ENCODE data around the gene GGTLC2.
"Not testable (repeated sequence)": the region's sequence is repeated elsewhere in the genome, so short reads cannot be mapped to it uniquely, and the experiment has no call there.

Gene GGTLC2

DNA sequence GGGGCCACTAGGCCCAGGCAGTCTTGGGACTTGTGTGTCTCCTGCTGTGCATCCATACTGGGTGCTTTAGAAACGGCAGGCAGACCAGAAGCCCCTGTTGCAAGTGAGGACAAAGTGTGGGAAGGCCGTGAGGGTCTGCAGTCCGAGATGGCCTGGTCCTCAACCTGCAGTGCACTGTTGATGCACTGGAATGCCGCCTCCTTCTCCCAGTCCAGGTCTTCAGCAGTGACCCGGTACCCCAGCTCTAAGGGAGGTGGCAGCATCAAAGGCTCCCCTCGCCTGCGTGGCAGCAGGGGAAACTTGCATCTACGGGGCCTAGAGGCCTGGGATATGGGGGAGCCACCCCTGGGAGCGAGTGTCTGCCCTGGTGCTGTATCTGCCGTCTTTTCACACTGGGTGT, 2.2 kb upstream of the GGTLC2 start:
- DNase-seq: not testable (repeated sequence)

DNA sequence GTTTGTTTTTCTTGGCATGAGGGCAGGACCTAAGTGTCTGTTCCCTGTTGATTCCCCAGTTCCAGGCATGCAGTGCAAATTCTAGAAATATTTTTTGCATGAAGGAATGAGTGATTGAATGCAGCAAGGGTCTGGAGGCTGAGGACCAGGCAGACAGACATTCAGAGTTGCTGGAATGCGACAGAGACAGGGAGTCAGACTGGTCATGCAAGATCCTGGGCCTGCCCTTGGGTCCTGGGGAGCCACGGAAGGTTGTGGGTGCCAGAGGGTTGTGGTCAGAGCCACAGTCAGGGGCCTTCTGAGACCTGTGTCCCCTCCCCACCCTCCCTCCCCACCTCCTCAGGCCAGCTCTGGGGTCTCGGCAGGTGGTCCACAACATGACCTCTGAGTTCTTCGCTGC, 1.6 kb downstream of the GGTLC2 start:
- not testable (repeated sequence) for DNase-seq

DNA sequence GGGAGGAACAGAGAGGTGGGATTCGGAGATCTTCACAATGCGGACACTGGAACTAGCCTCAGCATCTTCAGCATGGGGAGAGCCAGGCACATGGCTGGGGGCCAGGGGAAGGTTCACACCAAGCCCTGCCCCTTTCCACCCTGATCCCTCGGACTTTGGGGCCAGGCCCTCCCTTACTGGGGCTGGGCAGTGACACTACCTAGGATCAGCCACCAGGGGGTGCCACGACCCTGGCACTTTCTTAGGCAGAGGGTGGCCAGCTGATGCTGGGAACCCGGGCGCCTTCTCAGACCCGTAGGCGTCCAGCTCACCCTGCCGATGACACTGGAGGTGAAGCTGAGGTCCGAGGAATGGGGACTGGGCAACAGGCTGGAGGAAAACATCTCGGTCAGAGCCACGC, 3.5 kb downstream of the GGTLC2 start:
- DNase-seq: not testable (repeated sequence)

DNA sequence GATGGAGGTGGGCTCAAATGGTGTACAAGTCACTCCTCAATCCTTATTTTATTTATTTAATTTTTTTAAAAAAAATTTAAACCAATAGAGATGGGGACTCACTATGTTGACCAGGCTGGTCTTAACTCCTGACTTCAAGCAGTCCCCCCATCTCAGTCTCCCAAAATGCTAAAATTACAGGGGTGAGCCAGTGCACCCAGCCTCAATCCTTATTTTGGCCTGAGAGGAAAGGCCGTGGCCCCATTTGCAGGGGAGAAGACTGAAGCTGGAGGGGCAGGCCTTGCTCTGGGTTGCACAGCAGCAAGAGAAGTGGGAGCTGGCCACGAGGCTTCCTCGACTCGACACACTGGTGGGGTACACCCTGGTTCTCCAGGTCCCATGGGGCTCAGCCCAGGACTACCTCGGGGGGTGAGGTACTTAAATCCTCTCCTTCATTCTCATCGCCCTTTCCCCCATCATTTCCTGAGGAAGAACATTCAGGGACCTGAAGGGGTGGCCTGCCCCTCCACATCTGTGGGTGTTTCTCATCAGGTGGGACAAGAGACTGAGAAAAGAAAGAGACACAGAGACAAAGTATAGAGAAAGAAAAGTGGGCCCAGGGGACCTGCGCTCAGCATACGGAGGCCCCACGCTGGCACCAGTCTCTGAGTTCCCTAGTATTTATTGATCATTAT, 4.6 kb downstream of the GGTLC2 start:
- not testable (repeated sequence) for DNase-seq

GRCh38 chr22:22649761-22650160, 5.3 kb downstream of the GGTLC2 start:
- not testable (repeated sequence) for DNase-seq

DNA sequence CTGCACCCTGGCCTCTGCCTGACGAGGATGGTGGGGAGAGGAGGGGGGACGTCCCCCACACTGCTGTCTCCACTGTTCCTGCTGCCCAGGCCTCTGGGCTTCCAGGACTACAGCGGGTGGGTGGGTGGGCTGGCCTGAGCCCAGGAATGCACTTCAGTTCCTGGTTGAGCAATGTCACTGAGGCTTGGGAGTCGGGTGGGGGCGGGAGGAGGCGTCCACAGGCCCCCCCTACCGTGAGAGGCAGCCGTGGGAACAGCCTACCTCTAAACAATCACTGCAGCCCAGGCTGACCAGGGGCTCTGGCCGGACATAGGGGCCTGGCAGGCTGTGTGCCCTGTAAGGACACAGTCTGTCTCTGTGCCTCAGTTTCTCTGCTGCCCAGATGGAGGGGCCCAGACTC, 6.0 kb downstream of the GGTLC2 start:
- DNase-seq: not testable (repeated sequence)

- DNase-seq: not testable (repeated sequence)
These were observed 6.5 kb downstream of the GGTLC2 start for GRCh38 chr22:22650803-22651515.

DNA sequence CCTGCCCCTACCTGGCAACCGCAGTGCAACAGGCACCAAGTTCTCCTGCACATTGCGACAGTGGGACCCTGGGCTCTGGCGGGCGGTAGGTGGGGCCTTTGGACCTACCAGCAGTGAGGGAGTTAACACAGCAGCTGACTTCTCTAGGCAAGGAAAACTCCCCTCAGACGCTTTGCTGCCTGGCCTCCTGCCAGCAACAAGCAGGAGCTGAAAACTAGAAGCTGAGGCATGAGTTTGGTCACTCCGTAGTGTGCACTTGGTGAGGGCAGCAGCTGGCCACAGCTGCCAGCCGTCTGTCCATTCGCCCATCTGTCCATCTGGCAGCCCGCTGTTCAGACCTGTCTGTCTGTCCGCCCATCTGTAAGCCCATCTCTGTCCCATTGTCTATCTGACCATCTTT, 7.2 kb downstream of the GGTLC2 start:
- peak; percentile 11 for DNase-seq

- not testable (repeated sequence) for DNase-seq
These were observed 7.7 kb downstream of the GGTLC2 start for GRCh38 chr22:22652102-22652501.

- not testable (repeated sequence) for DNase-seq
These were observed 8.2 kb downstream of the GGTLC2 start for GRCh38 chr22:22652573-22652972.

GRCh38 chr22:22653677-22654381, 9.4 kb downstream of the GGTLC2 start:
- not testable (repeated sequence) for DNase-seq

GRCh38 chr22:22655452-22656290, 11.3 kb downstream of the GGTLC2 start:
- DNase-seq: no peak

DNA sequence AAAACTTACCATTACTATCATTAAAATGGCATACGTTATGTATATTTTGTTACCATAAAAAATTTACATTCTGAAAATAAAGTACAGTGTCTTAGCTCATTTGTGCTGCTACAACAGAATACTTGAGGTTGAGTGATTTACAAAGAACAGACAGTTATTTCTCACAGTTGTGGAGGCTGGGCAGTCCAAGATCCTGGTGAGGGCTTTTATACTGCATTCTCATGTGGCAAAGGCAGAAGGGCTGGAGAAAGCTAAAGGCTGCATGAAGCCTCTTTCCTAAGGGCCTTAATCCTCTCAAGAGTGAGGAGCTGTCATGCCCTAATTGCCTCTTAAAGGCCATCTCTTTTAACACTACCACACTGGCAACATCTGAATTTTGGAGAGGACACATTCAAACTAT, 13.3 kb downstream of the GGTLC2 start:
- DNase-seq: no peak

DNA sequence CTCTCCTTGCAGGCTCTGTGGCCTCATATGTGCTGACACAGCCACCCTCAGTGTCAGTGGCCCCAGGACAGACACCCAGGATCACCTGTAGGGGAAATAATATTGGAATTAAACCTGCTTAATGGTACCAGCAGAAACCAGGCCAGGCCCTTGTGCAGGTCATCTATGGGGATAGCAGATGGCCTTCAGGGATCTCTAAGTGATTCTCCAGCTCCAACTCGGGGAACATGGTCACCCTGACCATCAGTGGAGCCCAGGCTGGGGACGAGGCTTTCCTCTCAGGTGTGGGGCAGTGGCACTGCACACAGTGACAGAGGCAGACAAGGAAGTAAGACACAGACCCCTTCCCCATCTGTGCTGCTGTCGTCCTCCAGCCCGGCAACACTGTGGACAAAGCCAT, 16.9 kb downstream of the GGTLC2 start:
- DNase-seq: no peak

GRCh38 chr22:22662095-22662494, 17.7 kb downstream of the GGTLC2 start:
- no peak for DNase-seq

- no peak for DNase-seq
These were observed 19.7 kb downstream of the GGTLC2 start for GRCh38 chr22:22663861-22664800.

GRCh38 chr22:22666307-22667091, 22.1 kb downstream of the GGTLC2 start:
- DNase-seq: peak; percentile 2

GRCh38 chr22:22667966-22668880, 23.8 kb downstream of the GGTLC2 start:
- no peak for DNase-seq

DNA sequence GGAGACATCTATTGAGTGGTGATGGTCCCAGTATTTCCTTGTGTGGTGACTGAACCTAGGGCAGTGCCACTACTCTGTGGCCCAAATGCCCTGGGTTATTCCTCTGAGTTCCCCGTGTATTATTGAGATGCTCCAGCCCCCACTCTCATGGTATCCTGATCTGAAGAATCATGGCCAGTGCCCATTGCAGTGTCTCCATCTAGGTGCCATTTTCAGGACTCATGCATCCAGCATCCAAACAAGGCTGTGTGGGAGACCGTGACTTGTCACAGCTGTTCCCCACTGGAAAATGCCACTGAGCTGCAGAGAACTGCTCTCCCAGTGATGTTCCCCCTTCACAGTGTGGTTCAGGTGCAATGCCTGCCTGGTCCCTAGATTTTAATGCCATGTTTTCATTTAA, 24.7 kb downstream of the GGTLC2 start:
- DNase-seq: no peak
